CD8-positive, alpha-beta memory T cell (primary cell): Measurements from ENCODE around the gene GRM8. TPM values are rescaled to one million over a fixed set of nuclear protein-coding genes. Genes with fewer than 3 reads are reported as not detected.

Experiments used
- CTCF ChIA-PET: fragments of 350-600 bp; sonication (Branson Sonifier 250); formaldehyde crosslinking; loops from one replicate; lab custom pipeline; 2021; ENCODE audit warnings: antibody characterized with exemption; lab: Charles Lee
- POLR2A ChIA-PET: fragments of 350-600 bp; sonication (Branson Sonifier 250); formaldehyde crosslinking; loops from one replicate; lab custom pipeline; 2021; ENCODE audit warnings: antibody characterized with exemption; lab: Charles Lee
- DNase-seq, 5 donors: peaks; one replicate each; pipeline versions ENCODE4 v3.0.0 to v3.0.0-alpha.2; 2020 to 2022; ENCODE audit warnings: mixed read lengths in 1 of 5
- H3K27ac ChIP-seq: one replicate; pipeline ENCODE4 v1.7.0; 2013; ENCODE audit warnings: low read depth, mild to moderate bottlenecking, low read length, moderate library complexity
- H3K27me3 ChIP-seq: 2 replicates; pipeline ENCODE4 v1.7.0; 2013; ENCODE audit warnings: low read length, mild to moderate bottlenecking; ENCODE audit not compliant: insufficient read depth, poor library complexity, severe bottlenecking
- H3K36me3 ChIP-seq: 2 replicates; pipeline ENCODE4 v1.7.0; 2013; ENCODE audit warnings: mild to moderate bottlenecking, low read length, moderate library complexity; ENCODE audit not compliant: insufficient read depth
- H3K4me1 ChIP-seq: 2 replicates; pipeline ENCODE4 v1.7.0; 2013; ENCODE audit warnings: mild to moderate bottlenecking, low read length, moderate library complexity; ENCODE audit not compliant: insufficient read depth
- H3K4me3 ChIP-seq: 2 replicates; pipeline ENCODE4 v1.7.0; 2013; ENCODE audit warnings: mild to moderate bottlenecking, low read length
- H3K9me3 ChIP-seq: 2 replicates; pipeline ENCODE4 v1.7.0; 2013; ENCODE audit warnings: mild to moderate bottlenecking, low read length
- H3K27ac Mint-ChIP-seq, 8 donors: one replicate each; pipeline ENCODE4 v1.8.0; 2020 to 2021; ENCODE audit warnings: mixed read lengths in 8 of 8, mild to moderate bottlenecking in 6 of 8, inconsistent platforms in 3 of 8, moderate library complexity in 3 of 8
- H3K27me3 Mint-ChIP-seq, 2 donors: one replicate each; pipeline ENCODE4 v1.8.0; 2020 to 2021; ENCODE audit warnings: mixed read lengths in 2 of 2, mild to moderate bottlenecking in 1 of 2, moderate library complexity in 1 of 2
- H3K36me3 Mint-ChIP-seq, 3 donors: one replicate each; pipeline ENCODE4 v1.8.0; 2020 to 2021; ENCODE audit warnings: mixed read lengths in 3 of 3, inconsistent platforms in 1 of 3, mild to moderate bottlenecking in 1 of 3
- H3K4me1 Mint-ChIP-seq, 3 donors: one replicate each; pipeline ENCODE4 v1.8.0; 2020 to 2021; ENCODE audit warnings: mixed read lengths in 3 of 3, inconsistent platforms in 1 of 3, mild to moderate bottlenecking in 1 of 3
- H3K4me3 Mint-ChIP-seq, 7 donors: one replicate each; pipeline ENCODE4 v1.8.0; 2020 to 2021; ENCODE audit warnings: mixed read lengths in 7 of 7, mild to moderate bottlenecking in 6 of 7, moderate library complexity in 4 of 7, inconsistent platforms in 2 of 7
- H3K9me3 Mint-ChIP-seq, 5 donors: one replicate each; pipeline ENCODE4 v1.8.0; 2020 to 2022; ENCODE audit warnings: mixed read lengths in 5 of 5, mild to moderate bottlenecking in 3 of 5, moderate library complexity in 2 of 5, inconsistent platforms in 1 of 5
- polyA plus RNA-seq: library from polyadenylated mRNA; unstranded; fragments of 300-500 nt; fragmentation: Illumina TruSeq; gene quantifications from one replicate; pipeline ENCODE4 v1.2.3, GENCODE V29; 2021
- total RNA-seq, 2 experiments: library from RNA; stranded (reverse); gene quantifications; one replicate each; pipeline ENCODE4 v1.2.3, GENCODE V29; 2021

GRM8 gene
- total and polyA plus RNA-seq, 3 experiments from 2014 or later = not detected

- Mint-ChIP-seq H3K36me3 (no peaks in the 10 kb centered on the region), H3K27me3 (no peaks in the 10 kb centered on the region), H3K27ac (no peak overlapping the region), H3K4me1 (no peaks in the 10 kb centered on the region), H3K4me3 (no peak overlapping the region), H3K9me3 (peaks cover 0 to 16% (median 9%) of the 10 kb centered on the region in 5 donors)
- DNase-seq = no peak
- Histone ChIP-seq H3K27me3 (no peaks in the 10 kb centered on the region), H3K4me3 (no peak overlapping the region), H3K4me1 (no peaks in the 10 kb centered on the region), H3K36me3 (no peaks in the 10 kb centered on the region), H3K27ac (no peak overlapping the region), H3K9me3 (no peaks in the 10 kb centered on the region)
- POLR2A ChIA-PET = no interaction called here
- CTCF ChIA-PET = no interaction called here
Measured at GRCh38 chr7:126411032-126411820, 841.5 kb downstream of the GRM8 start.

- H3K4me1 ChIP-seq = no peaks in the 10 kb centered on the region
- Mint-ChIP-seq H3K27ac (no peak overlapping the region), H3K27me3 (no peaks in the 10 kb centered on the region), H3K36me3 (no peaks in the 10 kb centered on the region), H3K4me3 (no peak overlapping the region), H3K9me3 (peaks cover 0 to 15% (median 6%) of the 10 kb centered on the region in 5 donors), H3K4me1 (no peaks in the 10 kb centered on the region)
- ChIA-PET CTCF (no interaction called here), POLR2A (no interaction called here)
- H3K36me3 ChIP-seq = no peaks in the 10 kb centered on the region
- H3K4me3 ChIP-seq = no peak overlapping the region
- H3K27me3 ChIP-seq = no peaks in the 10 kb centered on the region
- H3K27ac ChIP-seq = no peak overlapping the region
- H3K9me3 ChIP-seq = no peaks in the 10 kb centered on the region
- no peak for DNase-seq
Measured at GRCh38 chr7:126403040-126403439, 849.7 kb downstream of the GRM8 start.

- DNase-seq = no peak
- ChIA-PET CTCF (no interaction called here), POLR2A (no interaction called here)
- H3K36me3 ChIP-seq = no peaks in the 10 kb centered on the region
- no peaks in the 10 kb centered on the region for H3K27me3 ChIP-seq
- H3K36me3 Mint-ChIP-seq = no peaks in the 10 kb centered on the region
- H3K27ac ChIP-seq = no peak overlapping the region
- H3K4me3 ChIP-seq = no peak overlapping the region
- H3K27ac Mint-ChIP-seq = no peak overlapping the region
- H3K9me3 Mint-ChIP-seq = peaks cover 0 to 18% (median 6%) of the 10 kb centered on the region in 5 donors
- no peaks in the 10 kb centered on the region for H3K9me3 ChIP-seq
- no peaks in the 10 kb centered on the region for H3K27me3 Mint-ChIP-seq
- no peak overlapping the region for H3K4me3 Mint-ChIP-seq
- no peaks in the 10 kb centered on the region for H3K4me1 ChIP-seq
- no peaks in the 10 kb centered on the region for H3K4me1 Mint-ChIP-seq
Measured at GRCh38 chr7:126401918-126402317, 850.8 kb downstream of the GRM8 start.

- Histone ChIP-seq H3K36me3 (no peaks in the 10 kb centered on the region), H3K27ac (no peak overlapping the region), H3K27me3 (no peaks in the 10 kb centered on the region), H3K4me1 (no peaks in the 10 kb centered on the region), H3K9me3 (no peaks in the 10 kb centered on the region), H3K4me3 (no peak overlapping the region)
- CTCF ChIA-PET = no interaction called here
- no peak overlapping the region for H3K27ac Mint-ChIP-seq
- H3K36me3 Mint-ChIP-seq = no peaks in the 10 kb centered on the region
- no peak for DNase-seq
- no peak overlapping the region for H3K4me3 Mint-ChIP-seq
- peaks cover 0 to 16% (median 5%) of the 10 kb centered on the region in 5 donors for H3K9me3 Mint-ChIP-seq
- H3K4me1 Mint-ChIP-seq = no peaks in the 10 kb centered on the region
- POLR2A ChIA-PET = no interaction called here
- no peaks in the 10 kb centered on the region for H3K27me3 Mint-ChIP-seq
Measured at GRCh38 chr7:126398851-126399529, 853.8 kb downstream of the GRM8 start.

- no peaks in the 10 kb centered on the region for H3K27me3 Mint-ChIP-seq
- Histone ChIP-seq H3K4me1 (no peaks in the 10 kb centered on the region), H3K27me3 (no peaks in the 10 kb centered on the region), H3K36me3 (no peaks in the 10 kb centered on the region), H3K4me3 (no peak overlapping the region), H3K9me3 (no peaks in the 10 kb centered on the region), H3K27ac (no peak overlapping the region)
- no peak overlapping the region for H3K4me3 Mint-ChIP-seq
- POLR2A ChIA-PET = no interaction called here
- CTCF ChIA-PET = no interaction called here
- H3K27ac Mint-ChIP-seq = no peak overlapping the region
- DNase-seq = no peak
- H3K4me1 Mint-ChIP-seq = no peaks in the 10 kb centered on the region
- peaks cover 0 to 17% (median 4%) of the 10 kb centered on the region in 5 donors for H3K9me3 Mint-ChIP-seq
- no peaks in the 10 kb centered on the region for H3K36me3 Mint-ChIP-seq
Measured at GRCh38 chr7:126398285-126398684, 854.5 kb downstream of the GRM8 start.

- no peak for DNase-seq
- Histone ChIP-seq H3K9me3 (no peaks in the 10 kb centered on the region), H3K27me3 (no peaks in the 10 kb centered on the region), H3K4me1 (no peaks in the 10 kb centered on the region), H3K36me3 (no peaks in the 10 kb centered on the region), H3K4me3 (no peak overlapping the region), H3K27ac (no peak overlapping the region)
- ChIA-PET POLR2A (no interaction called here), CTCF (no interaction called here)
- no peaks in the 10 kb centered on the region for H3K27me3 Mint-ChIP-seq
- H3K36me3 Mint-ChIP-seq = peaks cover 0 to 1% (median 0%) of the 10 kb centered on the region in 3 donors
- peaks cover 4 to 20% (median 13%) of the 10 kb centered on the region in 5 donors for H3K9me3 Mint-ChIP-seq
- H3K4me3 Mint-ChIP-seq = no peak overlapping the region
- H3K27ac Mint-ChIP-seq = no peak overlapping the region
- H3K4me1 Mint-ChIP-seq = no peaks in the 10 kb centered on the region
Measured at GRCh38 chr7:126394406-126394805, 858.3 kb downstream of the GRM8 start.

Other genes starting within 250 kb of the GRM8 start
- 10 to 100 TPM; 43.8 TPM for gene ZNF800, start 139.8 kb upstream of the GRM8 start, total RNA-seq
- gene ZNF800, start 139.8 kb upstream of the GRM8 start, polyA plus RNA-seq = 51.5 TPM